Tibial artery (tissue), 4 donors: ENCODE results near the gene SLC19A3.

Experiments
- DNase-seq, 2 donors: peaks; one replicate each; pipeline ENCODE4 v3.0.0-alpha.2; 2019
- H3K27ac ChIP-seq, 2 donors: fragments of 200-600 bp; sonication (generic) in 1 of 2; 1 replicate in 1 of 2; 2 replicates in 1 of 2; pipeline ENCODE4 v1.5.1; 2018 to 2019; ENCODE audit warnings: mild to moderate bottlenecking in 1 of 2
- H3K27me3 ChIP-seq, 2 donors: fragments of 200-600 bp; sonication (generic) in 1 of 2; one replicate each; pipeline versions ENCODE4 v1.5.1 to v1.6.0; 2016 to 2019
- H3K36me3 ChIP-seq, 3 donors: fragments of 200-600 bp; sonication (generic) in 2 of 3; one replicate each; pipeline ENCODE4 v1.5.1; 2016 to 2019; ENCODE audit warnings: mild to moderate bottlenecking in 2 of 3
- H3K4me1 ChIP-seq, 4 donors: fragments of 200-600 bp; sonication (generic) in 2 of 4; 1 replicate in 3 of 4; 2 replicates in 1 of 4; pipeline ENCODE4 v1.5.1; 2016 to 2019
- H3K4me3 ChIP-seq, 2 donors: fragments of 200-600 bp; sonication (generic) in 1 of 2; 1 replicate in 1 of 2; 2 replicates in 1 of 2; pipeline ENCODE4 v1.5.1; 2018 to 2019; ENCODE audit warnings: mild to moderate bottlenecking in 2 of 2
- H3K9me3 ChIP-seq, 3 donors: fragments of 200-600 bp; sonication (generic) in 1 of 3; one replicate each; pipeline ENCODE4 v1.5.1; 2016 to 2019
- CTCF ChIP-seq, 2 experiments: fragments of 200-600 bp in 1 of 2; fragments of 450-650 bp in 1 of 2; IDR thresholded peaks; one replicate each; pipeline ENCODE4 v1.5.1; 2017 to 2019; ENCODE audit warnings: antibody characterized with exemption in 2 of 2, mild to moderate bottlenecking in 1 of 2, moderate library complexity in 1 of 2
- intact Hi-C: fragments of 100-400 bp; cut with DNase I; formaldehyde crosslinking; loops from one replicate; pipeline ENCODE4 v1.15.0; 2023; ENCODE audit warnings: low total_unique reads

The SLC19A3 gene

GRCh38 chr2:227710986-227711385 is 6.8 kb downstream of the SLC19A3 start:
- H3K4me1 ChIP-seq: peaks cover 0 to 16% (median 0%) of the 10 kb centered on the region in 4 donors
- H3K9me3 ChIP-seq: no peaks in the 10 kb centered on the region
- H3K27me3 ChIP-seq: no peaks in the 10 kb centered on the region
- no peak overlapping the region for H3K27ac ChIP-seq
- no peak for TF ChIP-seq CTCF (IDR thresholded peaks at IDR 0.05)
- no peak for DNase-seq
- intact Hi-C loops: loop anchor here (5.0 kb wide), 1 partner anchor 674 kb away; no protein-coding TSS in a partner anchor
- H3K36me3 ChIP-seq: no peaks in the 10 kb centered on the region
- H3K4me3 ChIP-seq: no peak overlapping the region

DNA sequence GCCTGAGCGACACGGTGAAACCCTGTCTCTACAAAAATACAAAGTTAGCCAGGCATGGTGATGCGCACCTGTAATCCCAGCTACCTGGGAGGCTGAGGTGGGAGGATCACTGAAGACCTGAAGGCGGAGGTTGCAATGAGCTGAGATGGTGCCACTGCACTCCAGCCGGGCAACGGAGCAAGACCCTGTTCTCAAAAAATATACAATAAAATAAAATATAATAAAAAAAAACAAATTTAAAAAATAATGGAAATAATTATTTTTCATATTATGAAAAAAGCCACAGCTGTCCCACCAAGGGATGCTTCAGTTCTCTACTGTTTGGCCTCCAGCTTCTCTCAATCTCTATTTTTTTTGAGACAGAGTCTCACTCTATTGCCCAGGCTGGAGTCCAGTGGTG is 10.4 kb downstream of the SLC19A3 start:
- Histone ChIP-seq H3K9me3 (no peaks in the 10 kb centered on the region), H3K27ac (no peak overlapping the region), H3K27me3 (no peaks in the 10 kb centered on the region), H3K4me1 (no peaks in the 10 kb centered on the region), H3K36me3 (no peaks in the 10 kb centered on the region), H3K4me3 (no peak overlapping the region)
- intact Hi-C loops: no loop called here
- TF ChIP-seq CTCF (IDR thresholded peaks at IDR 0.05): no peak
- DNase-seq: no peak

DNA sequence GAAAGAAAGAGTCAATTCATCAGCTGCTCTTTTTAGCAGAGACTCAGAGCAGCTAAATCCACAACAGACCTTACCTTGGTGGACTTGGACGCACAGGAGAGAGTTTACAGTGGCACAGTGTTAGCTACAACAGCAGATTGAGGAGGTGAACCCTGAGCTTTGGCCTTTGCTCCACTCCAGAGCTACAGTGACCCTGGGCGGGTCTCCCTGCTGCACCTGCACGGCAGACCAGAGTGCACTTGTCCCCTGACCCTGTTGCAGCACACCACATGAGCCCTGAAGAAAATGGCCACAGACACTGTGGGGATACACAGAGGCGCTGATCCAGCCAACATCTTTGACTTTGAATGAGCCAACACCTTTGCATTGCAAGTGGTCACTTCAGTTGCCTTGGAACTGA is 11.0 kb downstream of the SLC19A3 start:
- TF ChIP-seq CTCF (IDR thresholded peaks at IDR 0.05): no peak
- no peaks in the 10 kb centered on the region for H3K9me3 ChIP-seq
- no peak overlapping the region for H3K4me3 ChIP-seq
- no peak for DNase-seq
- no peaks in the 10 kb centered on the region for H3K36me3 ChIP-seq
- H3K27ac ChIP-seq: no peak overlapping the region
- H3K27me3 ChIP-seq: no peaks in the 10 kb centered on the region
- intact Hi-C loops: no loop called here
- H3K4me1 ChIP-seq: no peaks in the 10 kb centered on the region

- DNase-seq: no peak
- Histone ChIP-seq H3K4me3 (no peak overlapping the region), H3K27me3 (no peaks in the 10 kb centered on the region), H3K36me3 (no peaks in the 10 kb centered on the region), H3K27ac (no peak overlapping the region), H3K9me3 (no peaks in the 10 kb centered on the region), H3K4me1 (no peaks in the 10 kb centered on the region)
- TF ChIP-seq CTCF (IDR thresholded peaks at IDR 0.05): no peak
- intact Hi-C loops: no loop called here
Measured at GRCh38 chr2:227703961-227704360, 13.9 kb downstream of the SLC19A3 start.

- no peaks in the 10 kb centered on the region for H3K9me3 ChIP-seq
- no peak for DNase-seq
- no peak overlapping the region for H3K4me3 ChIP-seq
- TF ChIP-seq CTCF (IDR thresholded peaks at IDR 0.05): no peak
- H3K27me3 ChIP-seq: no peaks in the 10 kb centered on the region
- intact Hi-C loops: no loop called here
- H3K27ac ChIP-seq: no peak overlapping the region
- H3K4me1 ChIP-seq: no peaks in the 10 kb centered on the region
- no peaks in the 10 kb centered on the region for H3K36me3 ChIP-seq
Measured at GRCh38 chr2:227703280-227703732, 14.5 kb downstream of the SLC19A3 start.

DNA sequence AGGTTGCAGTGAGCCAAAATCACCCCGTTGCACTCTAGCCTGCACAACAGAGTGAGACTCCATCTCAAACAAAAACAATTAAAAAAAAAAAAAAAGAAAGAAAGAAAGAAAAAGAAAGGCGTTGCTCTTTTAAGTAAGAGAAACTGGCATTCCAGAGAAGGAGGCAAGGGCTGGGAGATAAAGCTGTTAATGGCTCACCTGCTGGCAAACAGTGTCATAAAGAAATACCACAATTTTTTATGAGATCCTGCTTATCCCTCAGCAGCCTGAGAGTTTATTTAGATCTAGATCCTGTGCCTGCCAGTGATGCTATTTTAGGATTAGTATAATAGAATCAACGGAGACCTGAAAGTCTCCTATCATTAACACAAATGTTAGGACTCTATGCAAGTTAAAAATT is 16.3 kb downstream of the SLC19A3 start:
- no peak for DNase-seq
- Histone ChIP-seq H3K27ac (no peak overlapping the region), H3K4me3 (no peak overlapping the region), H3K36me3 (no peaks in the 10 kb centered on the region), H3K27me3 (no peaks in the 10 kb centered on the region), H3K4me1 (no peaks in the 10 kb centered on the region), H3K9me3 (no peaks in the 10 kb centered on the region)
- TF ChIP-seq CTCF (IDR thresholded peaks at IDR 0.05): no peak
- intact Hi-C loops: no loop called here
